DND-41 (cell line): ENCODE measurements around the gene PLXNC1.

Source experiments
- EZH2 ChIP-seq: IDR thresholded peaks from 3 replicates; pipeline ENCODE4 v1.6.1; 2012; ENCODE audit warnings: borderline replicate concordance, low read depth, mild to moderate bottlenecking, moderate library complexity, low read length, inconsistent platforms; ENCODE audit not compliant: severe bottlenecking
- TF ChIP-seq, protein P1 (sequence below): IDR thresholded peaks from 2 replicates; pipeline ENCODE4 v1.5.1; 2012; ENCODE audit warnings: borderline replicate concordance, low read length, moderate library complexity, mild to moderate bottlenecking; ENCODE audit not compliant: poor library complexity, severe bottlenecking; ENCODE audit errors: extremely low read depth

DNA sequence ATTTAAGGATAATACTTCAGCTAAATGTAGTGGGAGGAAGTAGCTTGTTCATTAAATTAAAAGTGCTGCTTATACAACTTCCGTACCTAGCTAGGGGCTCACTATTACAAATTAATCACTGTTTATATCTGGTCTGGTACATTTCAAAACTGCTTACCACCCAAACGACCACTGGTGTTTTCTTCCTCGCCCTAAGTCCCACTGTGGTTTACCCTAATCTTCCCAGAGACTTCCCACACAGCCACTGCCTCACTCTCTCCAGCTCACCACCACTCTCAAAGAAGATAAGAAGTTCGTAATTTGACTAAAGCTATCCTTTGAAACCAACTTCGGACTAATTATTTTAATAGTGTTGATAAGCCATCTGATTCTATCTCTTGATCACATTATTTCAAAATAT lies 62.6 kb downstream of the PLXNC1 start:
- TF ChIP-seq, protein P1, sequence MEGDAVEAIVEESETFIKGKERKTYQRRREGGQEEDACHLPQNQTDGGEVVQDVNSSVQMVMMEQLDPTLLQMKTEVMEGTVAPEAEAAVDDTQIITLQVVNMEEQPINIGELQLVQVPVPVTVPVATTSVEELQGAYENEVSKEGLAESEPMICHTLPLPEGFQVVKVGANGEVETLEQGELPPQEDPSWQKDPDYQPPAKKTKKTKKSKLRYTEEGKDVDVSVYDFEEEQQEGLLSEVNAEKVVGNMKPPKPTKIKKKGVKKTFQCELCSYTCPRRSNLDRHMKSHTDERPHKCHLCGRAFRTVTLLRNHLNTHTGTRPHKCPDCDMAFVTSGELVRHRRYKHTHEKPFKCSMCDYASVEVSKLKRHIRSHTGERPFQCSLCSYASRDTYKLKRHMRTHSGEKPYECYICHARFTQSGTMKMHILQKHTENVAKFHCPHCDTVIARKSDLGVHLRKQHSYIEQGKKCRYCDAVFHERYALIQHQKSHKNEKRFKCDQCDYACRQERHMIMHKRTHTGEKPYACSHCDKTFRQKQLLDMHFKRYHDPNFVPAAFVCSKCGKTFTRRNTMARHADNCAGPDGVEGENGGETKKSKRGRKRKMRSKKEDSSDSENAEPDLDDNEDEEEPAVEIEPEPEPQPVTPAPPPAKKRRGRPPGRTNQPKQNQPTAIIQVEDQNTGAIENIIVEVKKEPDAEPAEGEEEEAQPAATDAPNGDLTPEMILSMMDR = no peak
- TF ChIP-seq EZH2 = no peak
